Colonic mucosa (tissue), 4 donors: ENCODE measurements around the gene IGFALS. TPM values are rescaled to one million over a fixed set of nuclear protein-coding genes. Genes with fewer than 3 reads are reported as not detected.

ENCODE experiments used
- DNase-seq: peaks from one replicate; pipeline ENCODE4 v3.0.0-alpha.2; 2020
- H3K27ac ChIP-seq: fragments of 200-600 bp; one replicate; pipeline ENCODE4 v1.8.0; 2021
- H3K27me3 ChIP-seq: fragments of 200-600 bp; one replicate; pipeline ENCODE4 v1.8.0; 2021
- H3K36me3 ChIP-seq: fragments of 200-600 bp; one replicate; pipeline ENCODE4 v1.8.0; 2021
- H3K4me1 ChIP-seq: fragments of 200-600 bp; one replicate; pipeline ENCODE4 v1.8.0; 2021; ENCODE audit warnings: mild to moderate bottlenecking
- H3K4me3 ChIP-seq: fragments of 200-600 bp; one replicate; pipeline ENCODE4 v1.8.0; 2021
- H3K9ac ChIP-seq, 2 donors: one replicate each; pipeline ENCODE4 v1.7.0; 2013; ENCODE audit warnings: control low read depth in 2 of 2, low read depth in 2 of 2, low read length in 2 of 2
- H3K9me3 ChIP-seq: fragments of 200-600 bp; one replicate; pipeline ENCODE4 v1.8.0; 2021
- intact Hi-C: fragments of 100-400 bp; cut with DNase I; formaldehyde crosslinking; loops from one replicate; pipeline ENCODE4 v1.14.1; 2022
- total RNA-seq, 2 donors: library from RNA; stranded (reverse); fragmentation: NEBNext Ultra II Directional in 1 of 2; extraction: Animal tissue kit (Norgen Biotek cat#: 25700) in 1 of 2; gene quantifications; one replicate each; pipeline ENCODE4 v1.2.1, GENCODE V29; 2021
- TF ChIP-seq, protein P1 (sequence below): fragments of 200-600 bp; IDR thresholded peaks from one replicate; pipeline ENCODE4 v1.8.0; 2022; ENCODE audit warnings: antibody characterized with exemption, mild to moderate bottlenecking
- donor health status: healthy.
- donor health status: DM: no; HTN: no; CAD: no.
- donor health status: DM: no; HTN: no; CAD: no.

Gene IGFALS
- total RNA-seq, 2 donors from 2014 or later, result 5.7 to 7.0 TPM

DNA sequence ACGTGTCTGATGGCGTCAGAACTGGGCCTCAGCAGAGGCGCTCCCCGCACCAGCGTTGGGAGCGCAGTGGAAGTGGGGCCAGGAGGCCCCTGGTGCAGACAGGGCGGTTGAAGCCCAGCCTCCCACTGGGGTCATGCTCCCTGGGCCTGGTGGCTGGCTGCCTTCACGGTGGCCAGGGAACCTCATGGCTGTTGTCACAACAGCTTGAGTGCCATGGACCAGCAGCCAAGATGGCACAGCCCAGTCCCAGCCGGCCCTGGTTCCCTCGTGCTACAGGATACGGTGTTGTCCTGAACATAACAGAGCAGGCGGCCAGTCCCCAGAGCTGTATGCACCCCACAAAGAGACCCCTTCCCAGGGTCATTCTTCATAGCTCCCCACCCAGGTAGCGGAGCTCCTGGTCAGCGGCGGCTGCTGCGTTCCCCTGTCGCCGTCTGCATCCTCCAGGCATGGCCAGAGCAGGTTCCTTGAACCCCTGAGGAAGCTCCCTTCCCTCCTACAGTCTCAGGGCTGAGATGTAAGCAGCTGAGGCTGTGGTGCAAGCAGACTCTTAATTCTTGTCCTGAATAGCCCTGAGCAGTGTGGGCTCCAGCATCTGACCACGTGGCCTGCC is 51.8 kb downstream of the IGFALS start:
- Histone ChIP-seq H3K27ac (no peak overlapping the region), H3K4me1 (no peaks in the 10 kb centered on the region), H3K36me3 (no peaks in the 10 kb centered on the region), H3K4me3 (no peak overlapping the region), H3K9ac (no peak overlapping the region), H3K9me3 (no peaks in the 10 kb centered on the region), H3K27me3 (no peaks in the 10 kb centered on the region)
- TF ChIP-seq, protein P1, sequence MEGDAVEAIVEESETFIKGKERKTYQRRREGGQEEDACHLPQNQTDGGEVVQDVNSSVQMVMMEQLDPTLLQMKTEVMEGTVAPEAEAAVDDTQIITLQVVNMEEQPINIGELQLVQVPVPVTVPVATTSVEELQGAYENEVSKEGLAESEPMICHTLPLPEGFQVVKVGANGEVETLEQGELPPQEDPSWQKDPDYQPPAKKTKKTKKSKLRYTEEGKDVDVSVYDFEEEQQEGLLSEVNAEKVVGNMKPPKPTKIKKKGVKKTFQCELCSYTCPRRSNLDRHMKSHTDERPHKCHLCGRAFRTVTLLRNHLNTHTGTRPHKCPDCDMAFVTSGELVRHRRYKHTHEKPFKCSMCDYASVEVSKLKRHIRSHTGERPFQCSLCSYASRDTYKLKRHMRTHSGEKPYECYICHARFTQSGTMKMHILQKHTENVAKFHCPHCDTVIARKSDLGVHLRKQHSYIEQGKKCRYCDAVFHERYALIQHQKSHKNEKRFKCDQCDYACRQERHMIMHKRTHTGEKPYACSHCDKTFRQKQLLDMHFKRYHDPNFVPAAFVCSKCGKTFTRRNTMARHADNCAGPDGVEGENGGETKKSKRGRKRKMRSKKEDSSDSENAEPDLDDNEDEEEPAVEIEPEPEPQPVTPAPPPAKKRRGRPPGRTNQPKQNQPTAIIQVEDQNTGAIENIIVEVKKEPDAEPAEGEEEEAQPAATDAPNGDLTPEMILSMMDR, result no peak
- no peak for DNase-seq
- intact Hi-C loops, result no loop called here

DNA sequence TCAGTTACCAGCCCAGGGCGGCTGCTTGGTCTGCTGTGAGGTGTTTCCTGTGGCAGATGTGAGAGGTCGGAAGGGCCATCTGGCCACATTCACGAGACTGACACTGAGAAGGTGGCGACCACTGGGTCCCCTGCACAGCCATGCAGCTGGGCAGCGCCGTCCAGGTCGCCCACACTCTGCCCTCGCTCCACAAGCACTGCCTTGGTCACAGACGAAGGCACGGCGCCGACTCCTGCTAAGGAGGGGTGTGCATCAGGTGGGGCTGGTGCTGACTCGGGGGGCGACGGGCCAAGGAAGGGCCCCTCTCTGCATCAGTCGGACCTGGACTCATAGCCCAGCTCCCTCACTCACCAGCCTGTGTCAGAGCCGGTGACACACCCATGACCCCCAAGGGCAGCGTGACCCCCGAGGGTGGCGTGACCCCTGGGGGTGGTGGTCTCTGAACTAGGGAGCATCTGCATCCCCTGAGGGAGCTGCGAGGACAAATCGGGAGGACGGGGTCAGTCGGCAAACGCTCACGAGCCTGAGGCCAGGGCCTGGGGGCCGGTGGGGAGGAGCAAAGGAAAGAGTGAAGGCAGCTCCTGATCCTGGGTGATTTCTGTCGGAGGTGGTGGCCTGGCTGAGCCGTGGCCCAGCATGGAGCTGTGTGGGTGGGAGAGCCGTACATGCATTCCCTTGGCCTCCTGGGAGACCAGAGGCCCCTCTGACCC is 52.6 kb downstream of the IGFALS start:
- intact Hi-C loops, result no loop called here
- DNase-seq, result no peak
- no peaks in the 10 kb centered on the region for H3K36me3 ChIP-seq

More for the DNA sequence above, 52.6 kb downstream of the IGFALS start:
- Histone ChIP-seq H3K4me1 (no peaks in the 10 kb centered on the region), H3K9me3 (no peaks in the 10 kb centered on the region), H3K4me3 (no peak overlapping the region), H3K27me3 (no peaks in the 10 kb centered on the region), H3K27ac (no peak overlapping the region), H3K9ac (no peak overlapping the region)
- TF ChIP-seq, protein P1, result no peak

Other genes starting within 250 kb of the IGFALS start
- gene IFT140, start 181.6 kb downstream of the IGFALS start, total RNA-seq, result 10 to 100 TPM; 12.5 to 15.6 TPM
- gene CRAMP1, start 181.3 kb downstream of the IGFALS start, total RNA-seq, result 10 to 100 TPM; 13.6 to 17.1 TPM
- gene JPT2, start 115.4 kb downstream of the IGFALS start, total RNA-seq, result 100 to 1,000 TPM in 1 of 2 donors, 10 to 100 TPM in 1; 53.5 to 123 TPM
- 10 to 100 TPM; 44.0 to 62.6 TPM for gene MAPK8IP3, start 87.5 kb downstream of the IGFALS start, total RNA-seq
- gene NME3, start 22.2 kb downstream of the IGFALS start, total RNA-seq, result 10 to 100 TPM; 61.3 to 79.7 TPM
- 10 to 100 TPM; 16.7 to 30.6 TPM for gene EME2, start 20.9 kb downstream of the IGFALS start, total RNA-seq
- 100 to 1,000 TPM; 106 to 227 TPM for gene MRPS34, start 20.6 kb downstream of the IGFALS start, total RNA-seq
- 10 to 100 TPM; 32.7 to 35.9 TPM for gene SPSB3, start 11.1 kb downstream of the IGFALS start, total RNA-seq
- gene NUBP2, start 10.7 kb downstream of the IGFALS start, total RNA-seq, result 10 to 100 TPM; 30.0 to 72.8 TPM
- 10 to 100 TPM; 61.9 to 64.7 TPM for gene HAGH, start 33.1 kb upstream of the IGFALS start, total RNA-seq
- 10 to 100 TPM; 55.5 to 73.9 TPM for gene FAHD1, start 33.5 kb upstream of the IGFALS start, total RNA-seq
- gene MEIOB, start 78.5 kb upstream of the IGFALS start, total RNA-seq, result under 1 TPM in 1 of 2 donors, not detected in 1; 0.27 TPM
- under 1 TPM; 0.59 to 0.82 TPM for gene HS3ST6, start 124.7 kb upstream of the IGFALS start, total RNA-seq
- 10 to 100 TPM; 33.0 to 61.2 TPM for gene MSRB1, start 149.5 kb upstream of the IGFALS start, total RNA-seq
- gene RPL3L, start 161.0 kb upstream of the IGFALS start, total RNA-seq, result not detected
- gene NDUFB10, start 165.8 kb upstream of the IGFALS start, total RNA-seq, result 100 to 1,000 TPM; 219 to 272 TPM
- 1,000 to 10,000 TPM; 1,996 to 2,736 TPM for gene RPS2, start 171.1 kb upstream of the IGFALS start, total RNA-seq
- not detected for gene RNF151, start 173.2 kb upstream of the IGFALS start, total RNA-seq
- 10 to 100 TPM; 19.4 to 43.1 TPM for gene TBL3, start 178.3 kb upstream of the IGFALS start, total RNA-seq
- gene NOXO1, start 187.8 kb upstream of the IGFALS start, total RNA-seq, result 10 to 100 TPM; 43.9 to 80.1 TPM
- gene GFER, start 190.5 kb upstream of the IGFALS start, total RNA-seq, result 10 to 100 TPM; 76.6 to 79.5 TPM
- 1 to 10 TPM; 1.5 to 1.9 TPM for gene SYNGR3, start 196.3 kb upstream of the IGFALS start, total RNA-seq
- 10 to 100 TPM; 45.4 to 64.3 TPM for gene ZNF598, start 216.1 kb upstream of the IGFALS start, total RNA-seq
- 1 to 10 TPM; 3.5 to 3.8 TPM for gene NPW, start 226.1 kb upstream of the IGFALS start, total RNA-seq
- 10 to 100 TPM; 64.0 to 77.9 TPM for gene NHERF2, start 233.2 kb upstream of the IGFALS start, total RNA-seq